Right lobe of liver (tissue), 6 donors: Measurements from ENCODE around the gene TTLL1. TPM values are rescaled to one million over a fixed set of nuclear protein-coding genes. Genes with fewer than 3 reads are reported as not detected.

Experiments
- ATAC-seq, 4 donors: fragments of 200-7000 bp; cut with Tn5 transposase; one replicate each; pipeline ENCODE4 v1.9.1; 2020; ENCODE audit warnings: mild to moderate bottlenecking in 4 of 4, moderate library complexity in 4 of 4
- DNase-seq, 3 donors: peaks; one replicate each; pipeline ENCODE4 v3.0.0-alpha.2; 2020
- H3K27ac ChIP-seq, 3 donors: fragments of 200-600 bp; one replicate each; pipeline ENCODE4 v1.8.0; 2022
- H3K27me3 ChIP-seq, 2 donors: fragments of 200-600 bp; one replicate each; pipeline ENCODE4 v1.8.0; 2022
- H3K36me3 ChIP-seq, 4 donors: fragments of 200-600 bp; sonication (generic) in 1 of 4; one replicate each; pipeline versions ENCODE4 v1.5.1 to v1.8.0; 2017 to 2022; ENCODE audit warnings: control low read depth in 1 of 4
- H3K4me1 ChIP-seq, 4 donors: fragments of 200-600 bp; sonication (generic) in 1 of 4; one replicate each; pipeline versions ENCODE4 v1.5.1 to v1.8.0; 2017 to 2022; ENCODE audit warnings: control low read depth in 1 of 4
- H3K4me3 ChIP-seq, 3 donors: fragments of 200-600 bp; one replicate each; pipeline ENCODE4 v1.8.0; 2022
- H3K9me3 ChIP-seq, 4 donors: fragments of 200-600 bp; sonication (generic) in 1 of 4; one replicate each; pipeline versions ENCODE4 v1.5.1 to v1.8.0; 2017 to 2022; ENCODE audit warnings: control low read depth in 1 of 4
- POLR2A ChIP-seq: fragments of 450-650 bp; IDR thresholded peaks from one replicate; pipeline ENCODE4 v1.6.1; 2017; ENCODE audit warnings: antibody characterized with exemption, mild to moderate bottlenecking
- WGBS: methylation state at CpG from one replicate; pipeline ENCODE4 v1.1.6; 2018; ENCODE audit warnings: low coverage, low lambda C conversion rate; ENCODE audit not compliant: insufficient coverage; ENCODE audit errors: missing lambda C conversion rate; 5-methylcytosine and 5-hydroxymethylcytosine counted together
- intact Hi-C, 2 donors: fragments of 100-400 bp; cut with DNase I; formaldehyde crosslinking; loops; one replicate each; pipeline versions ENCODE4 v1.11.2 to v1.14.1; 2022
- total RNA-seq, 6 experiments: library from RNA; depleted of rRNA in 2 of 6; stranded (reverse); fragments of >200 nt in 2 of 6; fragmentation: NEBNext Ultra II Directional in 3 of 6; extraction: Animal tissue kit (Norgen Biotek cat#: 25700) in 3 of 6; gene quantifications; one replicate each; pipeline versions ENCODE4 v1.1.0 to v1.2.4, GENCODE V29; 2016 to 2023
- TF ChIP-seq, protein P1 (sequence below), 4 donors: fragments of 200-600 bp in 3 of 4; fragments of 450-650 bp in 1 of 4; IDR thresholded peaks; one replicate each; pipeline versions ENCODE4 v1.5.1 to v1.8.0; 2016 to 2022; ENCODE audit warnings: antibody characterized with exemption in 4 of 4, mild to moderate bottlenecking in 2 of 4
- donor health status: DM: no; HTN: yes; CAD: no.
- donor health status: DM: no; HTN: no; CAD: no.
- donor health status: DM: no; HTN: no; CAD: no.
- donor health status: DM: no; HTN: yes; CAD: no.
- donor health status: DM: no; HTN: yes; CAD: no.

The TTLL1 gene
- total RNA-seq, 6 experiments from 2014 or later = 0.97 to 2.0 (median 1.3) TPM

DNA sequence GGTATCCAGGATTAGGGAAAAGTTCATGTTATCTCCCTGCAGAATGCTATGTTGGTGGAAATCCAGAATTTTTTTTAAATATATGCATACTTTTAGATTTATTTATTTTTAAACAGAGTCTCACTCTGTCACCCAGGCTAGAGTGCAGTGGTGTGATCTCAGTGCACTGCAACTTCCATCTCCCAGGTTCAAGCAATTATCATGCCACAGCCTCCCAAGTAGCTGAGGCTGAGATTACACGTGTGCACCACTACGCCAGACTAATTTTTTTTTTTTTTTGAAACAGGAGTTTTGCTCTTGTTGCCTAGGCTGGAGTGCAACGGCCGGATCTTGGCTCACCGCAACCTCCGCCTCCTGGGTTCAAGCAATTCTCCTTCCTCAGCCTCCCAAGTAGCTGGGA is 76.8 kb downstream of the TTLL1 start:
- TF ChIP-seq, protein P1, sequence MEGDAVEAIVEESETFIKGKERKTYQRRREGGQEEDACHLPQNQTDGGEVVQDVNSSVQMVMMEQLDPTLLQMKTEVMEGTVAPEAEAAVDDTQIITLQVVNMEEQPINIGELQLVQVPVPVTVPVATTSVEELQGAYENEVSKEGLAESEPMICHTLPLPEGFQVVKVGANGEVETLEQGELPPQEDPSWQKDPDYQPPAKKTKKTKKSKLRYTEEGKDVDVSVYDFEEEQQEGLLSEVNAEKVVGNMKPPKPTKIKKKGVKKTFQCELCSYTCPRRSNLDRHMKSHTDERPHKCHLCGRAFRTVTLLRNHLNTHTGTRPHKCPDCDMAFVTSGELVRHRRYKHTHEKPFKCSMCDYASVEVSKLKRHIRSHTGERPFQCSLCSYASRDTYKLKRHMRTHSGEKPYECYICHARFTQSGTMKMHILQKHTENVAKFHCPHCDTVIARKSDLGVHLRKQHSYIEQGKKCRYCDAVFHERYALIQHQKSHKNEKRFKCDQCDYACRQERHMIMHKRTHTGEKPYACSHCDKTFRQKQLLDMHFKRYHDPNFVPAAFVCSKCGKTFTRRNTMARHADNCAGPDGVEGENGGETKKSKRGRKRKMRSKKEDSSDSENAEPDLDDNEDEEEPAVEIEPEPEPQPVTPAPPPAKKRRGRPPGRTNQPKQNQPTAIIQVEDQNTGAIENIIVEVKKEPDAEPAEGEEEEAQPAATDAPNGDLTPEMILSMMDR (IDR thresholded peaks at IDR 0.05) = no peak
- TF ChIP-seq POLR2A = no peak
- intact Hi-C loops = no loop called here
- Histone ChIP-seq H3K27ac (no peak overlapping the region), H3K36me3 (no peaks in the 10 kb centered on the region), H3K9me3 (no peaks in the 10 kb centered on the region), H3K27me3 (no peaks in the 10 kb centered on the region), H3K4me3 (no peak overlapping the region), H3K4me1 (peaks cover 0 to 18% (median 3%) of the 10 kb centered on the region in 4 donors)
- WGBS = 78% methylated on average over 6 of the region's 6 CpGs
- DNase-seq (no peak), ATAC-seq (no peak)

DNA sequence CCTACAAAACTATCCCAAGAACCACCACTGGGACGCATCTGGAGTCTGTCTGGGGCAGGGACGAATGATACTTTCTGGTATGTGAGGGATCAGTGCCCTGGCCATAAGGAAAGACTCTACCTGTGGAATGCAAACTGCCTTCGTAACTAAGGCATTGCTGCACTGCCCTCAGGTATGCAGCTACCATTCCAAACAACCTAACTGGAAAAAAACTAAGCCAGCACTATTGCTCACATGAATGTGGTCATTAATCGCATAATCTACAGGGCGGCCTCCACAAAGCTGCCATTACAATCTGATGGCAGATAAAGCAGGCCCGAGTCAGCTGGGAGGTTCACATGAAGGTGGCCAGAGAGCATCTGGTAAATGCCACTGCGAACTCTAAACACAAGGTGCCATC is 78.1 kb downstream of the TTLL1 start:
- no peak overlapping the region for H3K27ac ChIP-seq
- ATAC-seq (no peak), DNase-seq (peak in 1 of 3 donors; percentile 8)
- H3K36me3 ChIP-seq = no peaks in the 10 kb centered on the region
- no peak for TF ChIP-seq POLR2A
- TF ChIP-seq, protein P1 (IDR thresholded peaks at IDR 0.05) = no peak
- WGBS = 83% methylated on average over 3 of the region's 7 CpGs
- H3K4me3 ChIP-seq = no peak overlapping the region
- peaks cover 0 to 18% (median 3%) of the 10 kb centered on the region in 4 donors for H3K4me1 ChIP-seq
- intact Hi-C loops = no loop called here
- no peaks in the 10 kb centered on the region for H3K27me3 ChIP-seq
- H3K9me3 ChIP-seq = no peaks in the 10 kb centered on the region

DNA sequence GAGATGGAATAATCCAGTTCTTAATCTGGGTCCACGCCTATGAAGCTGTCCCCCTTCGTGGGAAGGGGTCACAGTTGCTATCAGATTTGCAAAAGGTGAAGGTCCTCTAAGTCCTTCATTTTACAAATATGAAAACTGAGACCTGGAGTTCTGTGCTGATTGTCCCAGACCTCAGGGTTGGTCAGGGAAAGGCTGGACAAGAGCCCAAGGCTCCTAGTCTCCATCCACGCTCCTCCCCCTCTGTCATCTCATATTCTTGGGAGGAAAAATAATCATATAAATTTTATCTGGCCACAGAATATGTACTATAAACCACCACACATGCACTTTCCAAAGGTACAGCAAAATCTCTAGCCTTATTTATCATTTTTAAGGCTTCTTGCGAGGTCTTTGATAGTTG is 79.7 kb downstream of the TTLL1 start:
- H3K4me1 ChIP-seq = peaks cover 0 to 19% (median 6%) of the 10 kb centered on the region in 4 donors
- no peak overlapping the region for H3K4me3 ChIP-seq
- no peak for TF ChIP-seq POLR2A
- TF ChIP-seq, protein P1 (IDR thresholded peaks at IDR 0.05) = no peak

DNA sequence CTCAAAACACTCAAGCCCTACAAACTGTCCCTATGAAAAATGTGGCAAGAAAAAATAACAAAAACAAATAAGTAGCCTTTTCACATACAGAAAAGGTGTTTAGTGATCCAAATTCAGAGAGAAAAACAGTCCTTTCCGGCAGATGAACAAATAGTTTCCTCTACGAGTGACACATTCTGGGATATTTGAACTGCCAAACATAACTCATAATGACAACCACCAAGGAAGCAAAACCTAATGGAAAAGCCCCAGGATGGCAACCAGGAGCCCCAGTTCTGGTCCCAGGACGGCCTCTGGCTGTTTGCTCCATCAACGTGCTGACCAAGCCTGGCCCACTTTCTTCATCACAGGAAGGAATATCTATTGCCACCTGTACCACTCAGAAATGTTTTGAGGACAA is 80.3 kb downstream of the TTLL1 start:
- Histone ChIP-seq H3K9me3 (no peaks in the 10 kb centered on the region), H3K27me3 (no peaks in the 10 kb centered on the region), H3K4me1 (peaks cover 0 to 24% (median 9%) of the 10 kb centered on the region in 4 donors), H3K36me3 (no peaks in the 10 kb centered on the region), H3K4me3 (no peak overlapping the region), H3K27ac (no peak overlapping the region)
- DNase-seq (peak in 1 of 3 donors; percentile 16), ATAC-seq (no peak)
- TF ChIP-seq, protein P1 (IDR thresholded peaks at IDR 0.05) = no peak
- WGBS = 71% methylated on average over 4 of the region's 4 CpGs
- intact Hi-C loops = no loop called here

More for the DNA sequence above, 79.7 kb downstream of the TTLL1 start:
- no peaks in the 10 kb centered on the region for H3K36me3 ChIP-seq
- intact Hi-C loops = no loop called here
- WGBS = 89% methylated on average over 4 of the region's 4 CpGs
- H3K27me3 ChIP-seq = no peaks in the 10 kb centered on the region
- ATAC-seq (no peak), DNase-seq (no peak)
- no peak overlapping the region for H3K27ac ChIP-seq
- H3K9me3 ChIP-seq = no peaks in the 10 kb centered on the region

DNA sequence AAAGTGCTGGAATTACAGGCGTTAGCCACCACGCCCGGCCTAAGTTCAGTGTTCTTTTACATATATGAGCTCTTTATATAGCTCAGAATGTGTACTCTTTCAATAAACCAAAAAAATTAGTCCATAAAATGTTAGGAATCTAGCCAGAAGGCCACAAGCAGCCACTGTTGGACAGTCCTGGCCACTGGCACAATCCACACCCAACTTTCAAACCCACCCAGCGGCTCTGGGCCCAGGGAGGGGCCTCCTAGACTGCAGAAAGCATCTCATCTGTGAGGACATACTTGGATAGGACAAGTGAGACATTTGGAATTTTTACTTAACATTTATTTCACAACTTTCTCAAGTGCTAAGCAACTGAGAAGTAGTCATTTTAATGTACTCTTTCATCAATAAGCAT is 80.7 kb downstream of the TTLL1 start:
- H3K9me3 ChIP-seq = no peaks in the 10 kb centered on the region
- H3K27me3 ChIP-seq = no peaks in the 10 kb centered on the region
- no peak overlapping the region for H3K4me3 ChIP-seq
- TF ChIP-seq POLR2A = no peak
- TF ChIP-seq, protein P1 (IDR thresholded peaks at IDR 0.05) = no peak
- H3K36me3 ChIP-seq = no peaks in the 10 kb centered on the region
- H3K4me1 ChIP-seq = peaks cover 0 to 24% (median 8%) of the 10 kb centered on the region in 4 donors
- WGBS = 94% methylated on average over 3 of the region's 4 CpGs
- intact Hi-C loops = no loop called here
- ATAC-seq (no peak), DNase-seq (peak in 1 of 3 donors; percentile 22)
- H3K27ac ChIP-seq = no peak overlapping the region
